H9 (cell line): Measurements from ENCODE around the gene TARBP2. TPM values are rescaled to one million over a fixed set of nuclear protein-coding genes. Genes with fewer than 3 reads are reported as not detected.

Experiments
- DNase-seq: peaks from one replicate; pipeline ENCODE4 v3.0.0-alpha.2; 2017
- H2AFZ ChIP-seq: one replicate; pipeline ENCODE4 v1.6.1; 2013; ENCODE audit warnings: mild to moderate bottlenecking, low read length, control low read depth, moderate library complexity
- H2AK5ac ChIP-seq: 2 replicates; pipeline ENCODE4 v1.6.1; 2013; ENCODE audit warnings: low read length, control low read depth, mixed read lengths; ENCODE audit not compliant: insufficient read length
- H2BK120ac ChIP-seq: one replicate; pipeline ENCODE4 v1.6.1; 2013; ENCODE audit warnings: low read depth, mild to moderate bottlenecking, low read length, control low read depth, inconsistent platforms; ENCODE audit not compliant: poor library complexity, severe bottlenecking
- H2BK12ac ChIP-seq: 2 replicates; pipeline ENCODE4 v1.6.1; 2013; ENCODE audit warnings: low read length, control low read depth, mixed read lengths, low read depth; ENCODE audit not compliant: insufficient read length
- H2BK15ac ChIP-seq: 2 replicates; pipeline ENCODE4 v1.6.1; 2013; ENCODE audit warnings: low read depth, low read length, control low read depth
- H2BK20ac ChIP-seq: one replicate; pipeline ENCODE4 v1.6.1; 2013; ENCODE audit warnings: low read depth, mild to moderate bottlenecking, low read length, control low read depth, inconsistent platforms; ENCODE audit not compliant: poor library complexity, severe bottlenecking
- H2BK5ac ChIP-seq: 2 replicates; pipeline ENCODE4 v1.6.1; 2013; ENCODE audit warnings: low read length, control low read depth, mixed read lengths; ENCODE audit not compliant: insufficient read length
- H3K14ac ChIP-seq: 2 replicates; pipeline ENCODE4 v1.6.1; 2013; ENCODE audit warnings: low read length, control low read depth; ENCODE audit not compliant: insufficient read depth
- H3K18ac ChIP-seq: 2 replicates; pipeline ENCODE4 v1.6.1; 2013; ENCODE audit warnings: low read depth, mild to moderate bottlenecking, mixed read lengths, low read length, control low read depth; ENCODE audit not compliant: insufficient read length
- H3K23ac ChIP-seq: 2 replicates; pipeline ENCODE4 v1.6.1; 2013; ENCODE audit warnings: low read length, control low read depth, mixed read lengths, low read depth; ENCODE audit not compliant: insufficient read length
- H3K23me2 ChIP-seq: 2 replicates; pipeline ENCODE4 v1.6.1; 2013; ENCODE audit warnings: low read depth, mild to moderate bottlenecking, mixed read lengths, low read length, control low read depth; ENCODE audit not compliant: insufficient read length, poor library complexity, severe bottlenecking
- H3K27ac ChIP-seq: 2 replicates; pipeline ENCODE4 v1.5.1; 2013; ENCODE audit warnings: low read length, control low read depth, mixed read lengths, low read depth; ENCODE audit not compliant: insufficient read length
- H3K27me3 ChIP-seq: 2 replicates; pipeline ENCODE4 v1.6.1; 2013; ENCODE audit warnings: low read length, control low read depth, inconsistent platforms; ENCODE audit not compliant: insufficient read depth
- H3K4ac ChIP-seq: 2 replicates; pipeline ENCODE4 v1.6.1; 2013; ENCODE audit warnings: low read depth, mild to moderate bottlenecking, control low read depth, inconsistent platforms, low read length, moderate library complexity
- H3K4me1 ChIP-seq: 2 replicates; pipeline ENCODE4 v1.6.1; 2013; ENCODE audit warnings: low read length, control low read depth, inconsistent platforms; ENCODE audit not compliant: insufficient read depth
- H3K4me2 ChIP-seq: 2 replicates; pipeline ENCODE4 v1.6.1; 2013; ENCODE audit warnings: low read length, control low read depth, mixed read lengths; ENCODE audit not compliant: insufficient read length, insufficient read depth
- H3K56ac ChIP-seq: 2 replicates; pipeline ENCODE4 v1.6.1; 2013; ENCODE audit warnings: low read depth, mild to moderate bottlenecking, mixed read lengths, low read length, control low read depth; ENCODE audit not compliant: insufficient read length
- H3K79me1 ChIP-seq: 2 replicates; pipeline ENCODE4 v1.6.1; 2013; ENCODE audit warnings: low read depth, mild to moderate bottlenecking, moderate library complexity, low read length, control low read depth, inconsistent platforms; ENCODE audit not compliant: insufficient read depth, poor library complexity, severe bottlenecking
- H3K79me2 ChIP-seq: 2 replicates; pipeline ENCODE4 v1.6.1; 2013; ENCODE audit warnings: low read length, control low read depth, inconsistent platforms; ENCODE audit not compliant: insufficient read depth
- H3K9ac ChIP-seq: 2 replicates; pipeline ENCODE4 v1.6.1; 2013; ENCODE audit warnings: low read length, control low read depth, mixed read lengths; ENCODE audit not compliant: insufficient read length; ENCODE audit errors: extremely low read depth
- H3K9me3 ChIP-seq: one replicate; pipeline ENCODE4 v1.6.1; 2013; ENCODE audit warnings: low read depth, low read length, inconsistent platforms; ENCODE audit not compliant: control insufficient read depth
- H3T11ph ChIP-seq: one replicate; pipeline ENCODE4 v1.6.1; 2013; ENCODE audit warnings: mild to moderate bottlenecking, low read length, control low read depth, inconsistent platforms
- H4K20me1 ChIP-seq: one replicate; pipeline ENCODE4 v1.6.1; 2013; ENCODE audit not compliant: control insufficient read depth, insufficient read length, insufficient read depth
- H4K5ac ChIP-seq: 2 replicates; pipeline ENCODE4 v1.6.1; 2013; ENCODE audit warnings: low read depth, mild to moderate bottlenecking, mixed read lengths, low read length, control low read depth; ENCODE audit not compliant: insufficient read length
- H4K8ac ChIP-seq: replicated peaks from 2 replicates; pipeline ENCODE4 v1.6.1; 2013; ENCODE audit warnings: low read length, control low read depth, mixed read lengths, low read depth; ENCODE audit not compliant: insufficient read length
- H4K91ac ChIP-seq: 2 replicates; pipeline ENCODE4 v1.6.1; 2013; ENCODE audit warnings: low read depth, mild to moderate bottlenecking, moderate library complexity, mixed read lengths, low read length, control low read depth; ENCODE audit not compliant: insufficient read length
- H3K27ac Mint-ChIP-seq, 3 experiments: 2 replicates in 2 of 3; 3 replicates in 1 of 3; pipeline ENCODE4 v1.8.0; 2020 to 2021; ENCODE audit warnings: mixed read lengths in 3 of 3, mild to moderate bottlenecking in 1 of 3, moderate library complexity in 1 of 3
- H3K27me3 Mint-ChIP-seq: 2 replicates; pipeline ENCODE4 v1.8.0; 2021; ENCODE audit warnings: low read depth, mild to moderate bottlenecking, moderate library complexity, mixed read lengths
- H3K36me3 Mint-ChIP-seq, 3 experiments: 2 replicates in 2 of 3; 3 replicates in 1 of 3; pipeline ENCODE4 v1.8.0; 2020 to 2021; ENCODE audit warnings: low read depth in 3 of 3, mixed read lengths in 3 of 3; ENCODE audit not compliant: insufficient read depth in 1 of 3
- H3K4me1 Mint-ChIP-seq, 2 experiments: 2 replicates each; pipeline ENCODE4 v1.8.0; 2020; ENCODE audit warnings: mixed read lengths in 2 of 2
- H3K4me3 Mint-ChIP-seq, 2 experiments: 2 replicates in 1 of 2; 3 replicates in 1 of 2; pipeline ENCODE4 v1.8.0; 2020 to 2021; ENCODE audit warnings: mild to moderate bottlenecking in 2 of 2, mixed read lengths in 2 of 2, moderate library complexity in 1 of 2
- H3K9me3 Mint-ChIP-seq, 2 experiments: 2 replicates in 1 of 2; 3 replicates in 1 of 2; pipeline ENCODE4 v1.8.0; 2020; ENCODE audit warnings: mild to moderate bottlenecking in 2 of 2, mixed read lengths in 2 of 2, moderate library complexity in 1 of 2
- CTCF ChIP-seq: fragments of 200-600 bp; sonication (generic); conservative IDR thresholded peaks from 3 replicates; pipeline ENCODE4 v1.8.0; 2021; ENCODE audit warnings: antibody characterized with exemption, mild to moderate bottlenecking
- WGBS: extraction: QIAGEN DNeasy Blood & Tissue Kit; methylation state at CpG from one replicate; pipeline ENCODE4 v1.1.7; 2013; ENCODE audit warnings: missing lambda C conversion rate, low lambda C conversion rate, mixed read lengths; ENCODE audit not compliant: insufficient read length; ENCODE audit errors: extremely low coverage; 5-methylcytosine and 5-hydroxymethylcytosine counted together
- total RNA-seq: library from RNA; stranded (reverse); gene quantifications from 2 replicates; pipeline ENCODE4 v1.2.1, GENCODE V29; 2021

The TARBP2 gene
- total RNA-seq, 1 experiment from 2014 or later: 79.2 TPM

GRCh38 chr12:53501615-53502181, 615 bp downstream of the TARBP2 start:
- Histone ChIP-seq H4K91ac (no peak overlapping the region), H3K27ac (no peak overlapping the region), H2AFZ (no peak overlapping the region), H3K9ac (peak overlapping the region; percentile 27), H3K27me3 (no peaks in the 10 kb centered on the region), H3T11ph (no peak overlapping the region), H2BK5ac (no peak overlapping the region), H2BK15ac (no peak overlapping the region), H3K14ac (no peak overlapping the region), H3K9me3 (no peaks in the 10 kb centered on the region), H4K20me1 (no peaks in the 10 kb centered on the region), H3K56ac (no peak overlapping the region), H2AK5ac (no peak overlapping the region), H4K8ac (no peak overlapping the region), H3K79me2 (no peaks in the 10 kb centered on the region; the same call in 1 of the 2 replicates), H3K4me1 (peaks cover 6% of the 10 kb centered on the region; the same call in 1 of the 2 replicates), H2BK20ac (no peak overlapping the region), H2BK120ac (no peak overlapping the region), H4K5ac (no peak overlapping the region), H3K23ac (no peak overlapping the region), H3K18ac (no peak overlapping the region), H3K4ac (no peak overlapping the region), H3K23me2 (peaks cover 20% of the 10 kb centered on the region), H2BK12ac (no peak overlapping the region), H3K79me1 (peaks cover 7% of the 10 kb centered on the region), H3K4me2 (peak overlapping the region; percentile 59)
- Mint-ChIP-seq H3K36me3 (peaks cover 19 to 43% (median 26%) of the 10 kb centered on the region in 3 experiments), H3K27me3 (no peaks in the 10 kb centered on the region), H3K27ac (peak overlapping the region in 2 of 3 experiments; percentile 94 to 98; a peak in 6 of 7 replicates), H3K4me1 (peaks cover 31 to 36% of the 10 kb centered on the region in 2 experiments), H3K4me3 (peak overlapping the region; percentile 86 to 90), H3K9me3 (no peaks in the 10 kb centered on the region)
- TF ChIP-seq CTCF: no peak
- no CpG with 5 or more reads among the region's 10 CpGs for WGBS
- no peak for DNase-seq
